ENCODE measurements around the gene HIRIP3. TPM values are rescaled to one million over a fixed set of nuclear protein-coding genes. Genes with fewer than 3 reads are reported as not detected.
A peak's percentile ranks its signal among the peaks of the same experiment; 100 is the strongest.
"Not testable (repeated sequence)": the region's sequence is repeated elsewhere in the genome, so short reads cannot be mapped to it uniquely, and the experiment has no call there.

The HIRIP3 gene
- 16.1 and 21.0 TPM in 2 replicates for total RNA-seq (2014; rRNA removed; shearing (Covaris generic))

GRCh38 chr16:29995324-29995910 is at the start of gene HIRIP3:
Gene HIRIP3, minus strand, starts transcription at chr16:29995617. Its CDS starts 12 bp downstream, at chr16:29995605.
- DNase-seq (ENCODE audit: low read depth), result peak; percentile 74

DNA sequence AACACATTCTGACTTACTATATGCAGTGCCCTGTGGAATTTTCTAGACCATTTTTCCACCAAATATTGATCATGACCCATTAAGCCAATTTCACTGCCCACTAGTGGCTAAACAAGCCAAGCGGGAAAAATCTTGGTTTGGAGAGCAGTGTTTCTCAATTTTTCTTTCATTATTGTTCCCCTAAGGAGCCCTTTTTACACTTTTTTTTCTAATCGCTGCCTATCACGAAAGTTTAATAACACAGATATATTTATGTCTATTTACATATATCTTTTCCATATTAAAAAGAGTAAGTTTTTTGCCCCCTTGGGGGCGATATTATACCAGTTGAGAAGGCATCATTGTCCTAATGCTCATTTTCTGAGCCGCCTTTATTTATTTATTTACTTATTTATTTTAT is 46.4 kb upstream of the HIRIP3 start:
- peak; percentile 41 for DNase-seq (ENCODE audit: low read depth)

DNA sequence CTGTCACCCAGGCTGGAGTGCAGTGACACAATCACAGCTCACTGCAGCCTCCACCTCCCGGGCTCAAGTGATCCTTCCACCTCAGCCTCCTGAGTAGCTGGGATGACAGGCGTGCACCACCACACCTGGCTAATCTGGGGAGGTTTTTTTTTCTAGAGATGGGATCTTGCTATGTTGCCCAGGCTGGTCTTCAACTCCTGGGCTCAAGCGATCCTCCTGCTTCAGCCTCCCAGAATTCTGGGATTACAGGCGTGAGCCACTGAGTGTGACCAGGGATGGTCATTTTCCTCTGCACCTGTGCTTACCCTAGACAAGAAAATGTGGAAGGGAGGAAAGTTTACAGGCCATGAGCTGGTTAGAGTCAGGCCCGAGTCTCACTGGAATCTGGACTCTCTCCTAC is 45.3 kb upstream of the HIRIP3 start:
- DNase-seq (ENCODE audit: low read depth), result not testable (repeated sequence)

GRCh38 chr16:30040221-30040620 is 44.8 kb upstream of the HIRIP3 start:
- DNase-seq (ENCODE audit: low read depth), result no peak

DNA sequence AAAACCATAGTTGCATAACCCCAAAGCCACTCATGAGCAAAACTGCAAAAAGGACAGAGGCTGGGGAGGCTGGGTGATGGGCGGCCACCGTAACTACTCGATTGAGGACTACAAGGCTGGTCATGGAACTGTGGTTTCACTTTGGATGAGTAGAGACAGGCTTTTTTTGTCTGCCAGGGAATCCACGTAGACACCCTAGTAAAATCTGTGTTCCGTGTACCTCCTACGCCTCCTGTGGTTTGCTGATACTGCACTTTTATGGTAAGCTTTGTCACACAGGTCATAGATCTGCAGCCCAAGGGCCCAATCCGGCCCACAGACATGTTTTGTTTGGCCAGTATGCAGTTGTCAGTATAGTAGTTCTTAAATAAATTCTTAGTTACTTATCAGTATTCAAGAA is 37.9 kb upstream of the HIRIP3 start:
- DNase-seq (ENCODE audit: low read depth), result peak; percentile 63

GRCh38 chr16:30032083-30032819 is 36.8 kb upstream of the HIRIP3 start:
- peak; percentile 64 for DNase-seq (ENCODE audit: low read depth)

GRCh38 chr16:30031477-30031918 is 36.1 kb upstream of the HIRIP3 start:
- DNase-seq (ENCODE audit: low read depth), result no peak

GRCh38 chr16:30030841-30031413 is 35.5 kb upstream of the HIRIP3 start, which contains the start of gene TLCD3B:
Gene TLCD3B, minus strand, starts transcription at chr16:30031271. Its CDS starts 744 bp downstream, at chr16:30030527.
- no peak for DNase-seq (ENCODE audit: low read depth)

- no peak for DNase-seq (ENCODE audit: low read depth)
Measured at GRCh38 chr16:30030011-30030685, 34.7 kb upstream of the HIRIP3 start.

DNA sequence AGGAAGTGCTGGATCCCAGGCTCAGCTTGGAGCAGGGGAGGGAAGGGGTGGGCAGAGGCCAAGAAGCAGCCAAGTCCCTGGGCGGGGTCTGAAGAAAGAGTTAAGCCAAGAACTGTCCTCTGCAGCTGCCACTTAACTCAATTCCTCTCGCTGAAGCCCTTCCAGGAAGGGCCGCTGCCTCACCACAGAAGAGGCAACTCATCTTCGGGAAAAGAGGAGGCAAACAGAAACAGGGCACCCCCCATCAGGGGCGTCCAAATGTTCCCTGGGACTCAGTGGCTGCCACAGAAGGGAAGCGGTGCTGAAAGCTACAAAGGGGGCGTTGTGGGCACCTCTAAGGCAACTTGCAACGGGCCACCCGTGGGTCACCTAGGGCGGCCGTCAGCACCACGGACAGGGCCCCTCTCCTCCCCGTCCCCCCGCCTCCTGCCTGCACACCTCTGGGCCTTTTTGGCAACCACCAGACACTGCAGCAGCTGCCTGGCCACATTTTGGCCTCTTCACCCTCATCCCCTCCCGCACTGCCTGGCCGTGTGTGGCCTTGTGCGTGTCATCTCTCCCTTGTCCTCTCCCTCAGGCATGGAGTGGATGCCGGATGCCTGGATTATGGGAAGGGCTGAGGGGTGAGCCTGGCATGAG is 33.1 kb upstream of the HIRIP3 start:
- DNase-seq (ENCODE audit: low read depth), result peak; percentile 34

GRCh38 chr16:30027588-30028437 is 32.4 kb upstream of the HIRIP3 start:
- DNase-seq (ENCODE audit: low read depth), result no peak

- no peak for DNase-seq (ENCODE audit: low read depth)
Measured at GRCh38 chr16:30026449-30026848, 31.0 kb upstream of the HIRIP3 start.

DNA sequence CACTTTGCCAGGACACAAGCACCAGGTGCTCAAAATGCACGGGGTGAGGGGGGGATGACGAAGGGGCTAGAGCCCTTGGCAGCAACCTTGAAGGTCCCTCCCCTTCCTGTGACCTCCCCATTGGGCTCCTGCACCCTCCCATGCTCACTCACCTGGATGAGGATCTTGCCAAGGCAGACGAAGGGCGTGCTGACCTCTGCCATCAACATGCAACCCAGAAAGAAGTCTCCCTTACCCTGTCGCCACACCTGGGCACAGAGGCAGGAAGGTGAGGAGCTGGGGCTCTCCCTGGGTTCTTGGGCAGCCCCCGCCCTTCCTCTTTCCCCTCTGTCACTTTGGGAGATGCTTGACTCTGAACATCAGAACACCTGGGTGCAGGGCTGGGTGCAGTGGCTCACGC is 30.2 kb upstream of the HIRIP3 start:
- DNase-seq (ENCODE audit: low read depth), result no peak

- no peak for DNase-seq (ENCODE audit: low read depth)
Measured at GRCh38 chr16:30025156-30025555, 29.7 kb upstream of the HIRIP3 start.

GRCh38 chr16:30024451-30024850 is 29.0 kb upstream of the HIRIP3 start:
- DNase-seq (ENCODE audit: low read depth), result no peak

GRCh38 chr16:30023586-30023985 is 28.2 kb upstream of the HIRIP3 start:
- no peak for DNase-seq (ENCODE audit: low read depth)

- no peak for DNase-seq (ENCODE audit: low read depth)
Measured at GRCh38 chr16:30022887-30023286, 27.5 kb upstream of the HIRIP3 start, which contains the start of gene C16orf92. Gene C16orf92, plus strand, starts transcription at chr16:30023198. Its CDS starts 143 bp downstream, at chr16:30023341.

DNA sequence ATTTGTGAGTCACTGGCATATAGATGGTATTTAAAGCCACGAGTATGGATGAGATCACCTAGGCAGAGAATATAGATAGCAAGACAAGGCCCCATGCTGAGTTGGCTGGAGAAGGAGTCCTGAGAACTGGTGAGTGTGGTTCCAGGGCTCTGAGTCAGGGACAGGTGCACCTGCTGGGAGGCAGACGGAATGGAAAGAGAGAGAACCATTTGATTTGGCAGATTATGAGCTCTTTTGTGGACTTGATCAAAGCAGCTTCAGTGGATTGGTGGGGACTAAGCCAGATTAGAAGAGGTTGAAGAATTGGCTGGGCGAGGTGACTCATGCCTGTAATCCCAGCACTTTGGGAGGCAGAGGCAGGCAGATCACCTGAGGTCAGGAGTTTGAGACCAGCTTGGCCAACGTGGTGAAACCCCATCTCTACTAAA is 23.3 kb upstream of the HIRIP3 start:
- no peak for DNase-seq (ENCODE audit: low read depth)

- DNase-seq (ENCODE audit: low read depth), result not testable (repeated sequence)
Measured at GRCh38 chr16:30017937-30018336, 22.5 kb upstream of the HIRIP3 start.

- no peak for DNase-seq (ENCODE audit: low read depth)
Measured at GRCh38 chr16:30017277-30017656, 21.9 kb upstream of the HIRIP3 start.
